Placental pericyte (primary cell): ENCODE results near the gene TTC5. TPM values are rescaled to one million over a fixed set of nuclear protein-coding genes. Genes with fewer than 3 reads are reported as not detected.

Source experiments
- small RNA-seq: library from RNA; depleted of rRNA; stranded (forward); fragments of <200 nt; gene quantifications from one replicate; pipeline ENCODE3, GENCODE V24; 2012; ENCODE audit warnings: low replicate concordance
- total RNA-seq: library from RNA; depleted of rRNA; stranded (reverse); fragments of >200 nt; gene quantifications from 2 replicates; pipeline ENCODE4 v1.2.3, GENCODE V29; 2012

TTC5 gene, protein sequence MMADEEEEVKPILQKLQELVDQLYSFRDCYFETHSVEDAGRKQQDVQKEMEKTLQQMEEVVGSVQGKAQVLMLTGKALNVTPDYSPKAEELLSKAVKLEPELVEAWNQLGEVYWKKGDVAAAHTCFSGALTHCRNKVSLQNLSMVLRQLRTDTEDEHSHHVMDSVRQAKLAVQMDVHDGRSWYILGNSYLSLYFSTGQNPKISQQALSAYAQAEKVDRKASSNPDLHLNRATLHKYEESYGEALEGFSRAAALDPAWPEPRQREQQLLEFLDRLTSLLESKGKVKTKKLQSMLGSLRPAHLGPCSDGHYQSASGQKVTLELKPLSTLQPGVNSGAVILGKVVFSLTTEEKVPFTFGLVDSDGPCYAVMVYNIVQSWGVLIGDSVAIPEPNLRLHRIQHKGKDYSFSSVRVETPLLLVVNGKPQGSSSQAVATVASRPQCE
- total RNA-seq = 19.7 and 21.0 TPM in 2 replicates

DNA sequence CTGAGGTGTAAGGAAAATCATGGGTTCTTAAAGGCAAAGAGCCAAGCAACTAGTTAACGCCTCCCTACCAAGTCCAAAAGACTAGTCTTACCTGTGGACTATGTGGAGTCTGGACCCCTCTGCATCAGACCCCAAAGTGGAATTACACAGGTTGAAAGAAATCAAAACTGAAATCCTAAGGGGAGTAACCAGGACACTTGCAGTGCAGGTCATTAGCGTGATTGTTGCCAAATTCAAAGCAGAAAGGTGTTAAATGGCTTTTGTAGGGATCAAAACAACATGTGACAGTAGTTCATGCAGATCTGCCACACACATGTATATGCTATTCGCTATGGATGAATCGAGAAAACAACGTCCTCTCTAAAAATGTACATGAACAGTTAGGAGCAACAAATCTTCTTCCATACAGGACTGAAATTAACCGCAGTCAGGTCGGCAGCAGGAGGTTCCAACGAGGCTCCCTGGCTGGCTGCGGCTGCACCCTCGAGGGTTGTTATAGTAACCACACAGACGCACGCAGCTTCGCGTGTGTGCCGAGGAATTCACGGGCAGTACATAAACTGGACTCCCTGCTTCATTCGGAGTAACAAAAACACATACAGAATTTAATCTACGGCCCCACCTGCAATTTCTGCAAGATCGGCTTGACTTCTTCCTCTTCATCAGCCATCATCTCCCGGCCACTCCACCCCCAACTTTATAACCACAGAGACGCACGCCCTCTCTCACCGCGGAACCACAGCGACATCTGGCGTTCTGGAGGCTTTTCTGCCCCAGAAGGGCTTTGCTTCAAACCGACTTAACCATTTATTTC lies at the start of gene TTC5:
Gene TTC5, minus strand, starts transcription at position 687 of the 814 bp plus-strand sequence. Its CDS starts 14 bp downstream, at position 673.

DNA sequence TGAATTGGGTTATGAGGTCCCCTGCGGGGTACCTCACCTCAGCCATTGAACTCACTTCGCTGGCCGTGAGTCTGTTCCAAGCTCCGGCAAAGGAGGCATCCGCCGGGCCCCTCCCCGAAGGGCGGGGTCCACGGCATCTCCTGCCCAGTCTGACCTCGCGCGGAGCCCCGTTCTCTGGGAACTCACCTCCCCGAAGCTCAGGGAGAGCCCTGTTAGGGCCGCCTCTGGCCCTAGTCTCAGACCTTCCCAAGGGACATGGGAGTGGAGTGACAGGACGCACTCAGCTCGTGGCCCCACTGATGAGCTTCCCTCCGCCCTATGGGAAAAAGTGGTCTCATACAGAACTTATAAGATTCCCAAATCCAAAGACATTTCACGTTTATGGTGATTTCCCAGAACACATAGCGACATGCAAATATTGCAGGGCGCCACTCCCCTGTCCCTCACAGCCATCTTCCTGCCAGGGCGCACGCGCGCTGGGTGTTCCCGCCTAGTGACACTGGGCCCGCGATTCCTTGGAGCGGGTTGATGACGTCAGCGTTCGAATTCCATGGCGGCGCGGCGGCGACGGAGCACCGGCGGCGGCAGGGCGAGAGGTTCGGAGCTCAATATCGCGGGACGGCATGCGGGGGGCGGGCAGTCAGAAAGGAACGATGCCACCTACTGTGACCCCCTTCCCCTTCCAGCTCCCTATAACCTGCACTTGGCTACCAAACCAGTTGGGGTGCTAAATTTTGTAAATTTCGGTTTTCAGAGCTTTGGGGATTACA lies 37.5 kb upstream of the TTC5 start, which contains the start of gene PARP2:
Gene PARP2, plus strand, starts transcription at position 544 of the 770 bp plus-strand sequence. Its CDS starts 7 bp downstream, at position 551.

DNA sequence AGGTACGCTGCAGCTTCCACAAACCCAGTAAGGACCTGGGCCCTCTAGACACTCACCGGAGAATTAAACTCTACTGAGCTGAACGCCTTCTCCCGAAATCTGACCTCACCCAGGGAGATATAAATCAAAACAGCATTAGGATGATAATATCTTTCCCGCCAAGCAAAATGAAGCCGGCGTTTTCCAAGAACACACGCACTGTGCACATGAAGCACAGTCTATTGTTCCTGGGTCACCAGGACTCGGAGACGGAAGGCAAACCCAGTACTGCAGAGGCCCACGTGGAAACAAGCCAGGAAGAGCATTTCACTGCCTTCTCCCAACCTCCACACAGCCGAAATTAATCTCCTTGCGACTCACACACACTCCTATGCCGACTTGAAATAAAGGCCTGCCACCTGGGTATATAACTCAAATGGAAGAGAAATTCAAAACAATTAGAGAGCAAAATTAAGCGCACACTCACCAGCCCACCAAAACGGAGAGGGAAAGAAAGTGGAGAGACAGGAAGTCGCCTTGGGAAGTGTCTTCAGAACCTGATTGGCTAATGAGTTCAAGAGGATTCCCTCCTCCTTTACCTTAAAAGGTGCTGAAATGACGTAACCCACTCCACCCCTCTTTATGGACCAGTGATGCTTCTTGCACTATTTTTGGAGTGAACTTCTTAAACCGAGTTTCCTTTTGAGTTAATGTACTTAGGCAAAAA lies 27.2 kb upstream of the TTC5 start, which contains the start of gene CCNB1IP1:
Gene CCNB1IP1, minus strand, starts transcription at position 492 of the 706 bp plus-strand sequence. CDS start 16,756 bp downstream, outside the sequence.

Small RNA genes within 50 kb of the gene (small RNA-seq; reads per million reads assigned to genes)
- gene SNORA79B (3.5 reads per million, percentile 82 among the genes with 10 or more reads in this experiment), gene SNORD126 (233 reads per million, percentile 99 among the genes with 10 or more reads in this experiment)

Other genes starting within 250 kb of the TTC5 start
- not detected in 2 replicates for gene OR4L1, start 245.9 kb downstream of the TTC5 start, total RNA-seq
- not detected in 2 replicates for gene OR4K17, start 195.2 kb downstream of the TTC5 start, total RNA-seq
- gene OR4N5, start 167.1 kb downstream of the TTC5 start, total RNA-seq = not detected in 2 replicates
- not detected in 2 replicates for gene OR11G2, start 115.1 kb downstream of the TTC5 start, total RNA-seq
- not detected in 2 replicates for gene OR11H6, start 82.2 kb downstream of the TTC5 start, total RNA-seq
- not detected in 2 replicates for gene OR11H7, start 77.0 kb downstream of the TTC5 start, total RNA-seq
- not detected in 2 replicates for gene OR11H4, start 66.7 kb downstream of the TTC5 start, total RNA-seq
- gene CCNB1IP1, start 27.3 kb upstream of the TTC5 start, total RNA-seq = 36.2 and 44.9 TPM in 2 replicates
- gene PARP2, start 37.7 kb upstream of the TTC5 start, total RNA-seq = 10.1 and 18.9 TPM in 2 replicates
- 15.8 and 27.2 TPM in 2 replicates for gene TEP1, start 107.5 kb upstream of the TTC5 start, total RNA-seq
- under 0.01 TPM in 1 of 2 replicates, not detected in the other for gene KLHL33, start 130.2 kb upstream of the TTC5 start, total RNA-seq
- gene OSGEP, start 148.9 kb upstream of the TTC5 start, total RNA-seq = 31.3 and 60.0 TPM in 2 replicates
- 70.2 and 100 TPM in 2 replicates for gene APEX1, start 149.3 kb upstream of the TTC5 start, total RNA-seq
- gene PIP4P1, start 155.5 kb upstream of the TTC5 start, total RNA-seq = 24.3 and 43.5 TPM in 2 replicates
- gene PNP, start 163.5 kb upstream of the TTC5 start, total RNA-seq = 79.7 and 104 TPM in 2 replicates
- not detected in 2 replicates for gene RNASE10, start 199.6 kb upstream of the TTC5 start, total RNA-seq